HCT116 (cell line): Measurements from ENCODE around the gene TAX1BP1. TPM values are rescaled to one million over a fixed set of nuclear protein-coding genes. Genes with fewer than 3 reads are reported as not detected.

Experiments used
- ATAC-seq: fragments of 200-7000 bp; cut with Tn5 transposase; 2 replicates; pipeline ENCODE4 v1.9.1; 2020; ENCODE audit warnings: mild to moderate bottlenecking, moderate library complexity
- BruUV-seq: library from RNA; stranded (reverse); fragments of 400-500 nt; replicated peaks from 2 replicates; lab custom pipeline; 2021; lab: Mats Ljungman, UMichigan
- CTCF ChIA-PET: fragments of 300-600 bp; sonication (Branson Sonifier 250); formaldehyde crosslinking; loops from one replicate; lab custom pipeline; 2021; ENCODE audit warnings: antibody characterized with exemption; lab: Charles Lee
- POLR2A ChIA-PET: fragments of 300-600, 350-600 bp; sonication (Branson Sonifier 250); formaldehyde crosslinking; loops from one replicate; lab custom pipeline; 2021; ENCODE audit warnings: antibody characterized with exemption; lab: Charles Lee
- RAD21 ChIA-PET, 2 experiments: fragments of 300-600 bp; sonication (Branson Sonifier 250); formaldehyde crosslinking; loops; one replicate each; lab custom pipeline; 2023; ENCODE audit warnings: low total read pairs in 2 of 2; ENCODE audit not compliant: uncharacterized antibody in 2 of 2, unreplicated experiment in 2 of 2, low non-redundant PET in 1 of 2; lab: Charles Lee
- DNase-seq: peaks from one replicate; pipeline ENCODE4 v3.0.0-alpha.2; 2010; ENCODE audit warnings: low read depth, low spot score
- H2AFZ ChIP-seq: fragments of 200-600 bp; shearing (Covaris generic), sonication (generic); 2 replicates; pipeline ENCODE4 v1.6.1; 2017; ENCODE audit warnings: low read depth, mixed run types, mixed read lengths, antibody characterized with exemption, low read length; ENCODE audit not compliant: poor library complexity, severe bottlenecking
- H3K27ac ChIP-seq: 2 replicates; pipeline ENCODE4 v1.5.1; 2012; ENCODE audit warnings: low read depth, low read length
- H3K27me3 ChIP-seq: fragments of 200-600 bp; sonication (generic); 2 replicates; pipeline ENCODE4 v1.6.1; 2016; ENCODE audit warnings: mixed run types, low read length, mixed read lengths; ENCODE audit not compliant: insufficient read depth
- H3K36me3 ChIP-seq, 2 experiments: fragments of 200-500 bp in 1 of 2; fragments of 200-600 bp in 1 of 2; sonication (Bioruptor generic) in 1 of 2; sonication (generic) in 1 of 2; 2 replicates each; pipeline versions ENCODE4 v1.5.1 to v1.6.1; 2014 to 2016; ENCODE audit warnings: low read length in 2 of 2, inconsistent platforms in 1 of 2, mixed read lengths in 1 of 2, mixed run types in 1 of 2; ENCODE audit not compliant: insufficient read depth in 2 of 2, control insufficient read depth in 1 of 2
- H3K4me1 ChIP-seq, 2 experiments: fragments of 200-600 bp in 1 of 2; sonication (generic) in 1 of 2; 2 replicates each; pipeline versions ENCODE4 v1.5.1 to v1.6.1; 2012 to 2017; ENCODE audit warnings: low read length in 2 of 2, inconsistent platforms in 1 of 2, mild to moderate bottlenecking in 1 of 2, mixed read lengths in 1 of 2, mixed run types in 1 of 2, moderate library complexity in 1 of 2; ENCODE audit not compliant: insufficient read depth in 2 of 2, control insufficient read depth in 1 of 2
- H3K4me2 ChIP-seq: fragments of 200-600 bp; sonication (generic); 2 replicates; pipeline ENCODE4 v1.6.1; 2017; ENCODE audit warnings: mixed run types, low read length, mixed read lengths
- H3K4me3 ChIP-seq, 2 experiments: fragments of 200-600 bp in 1 of 2; sonication (generic) in 1 of 2; replicated peaks in 1 of 2; 2 replicates each; pipeline ENCODE4 v1.5.1; 2011 to 2016; ENCODE audit warnings: low read length in 2 of 2, control low read depth in 1 of 2, low read depth in 1 of 2, mild to moderate bottlenecking in 1 of 2, mixed read lengths in 1 of 2, mixed run types in 1 of 2
- H3K79me2 ChIP-seq: fragments of 200-600 bp; sonication (generic); 2 replicates; pipeline ENCODE4 v1.6.1; 2017; ENCODE audit warnings: mild to moderate bottlenecking, mixed run types, low read length, moderate library complexity, mixed read lengths; ENCODE audit not compliant: insufficient read depth
- H3K9ac ChIP-seq: fragments of 200-600 bp; sonication (generic); 2 replicates; pipeline ENCODE4 v1.6.1; 2016; ENCODE audit warnings: low read length, mixed read lengths
- H3K9me2 ChIP-seq: fragments of 200-600 bp; sonication (generic), shearing (Covaris generic); 2 replicates; pipeline ENCODE4 v1.6.1; 2017; ENCODE audit warnings: mixed run types, mild to moderate bottlenecking, moderate library complexity; ENCODE audit not compliant: insufficient read depth
- H3K9me3 ChIP-seq, 2 experiments: fragments of 200-500 bp in 1 of 2; fragments of 200-600 bp in 1 of 2; sonication (Bioruptor generic) in 1 of 2; sonication (generic) in 1 of 2; 2 replicates each; pipeline ENCODE4 v1.6.1; 2014 to 2017; ENCODE audit warnings: low read length in 2 of 2, mixed read lengths in 2 of 2, inconsistent platforms in 1 of 2, low read depth in 1 of 2, mild to moderate bottlenecking in 1 of 2, mixed run types in 1 of 2, moderate library complexity in 1 of 2; ENCODE audit not compliant: control insufficient read depth in 1 of 2, insufficient read depth in 1 of 2
- H4K20me1 ChIP-seq: fragments of 200-600 bp; sonication (generic), shearing (Covaris generic); 2 replicates; pipeline ENCODE4 v1.6.1; 2017; ENCODE audit warnings: mixed run types, mild to moderate bottlenecking, moderate library complexity; ENCODE audit not compliant: insufficient read depth
- CEBPB ChIP-seq: IDR thresholded peaks from 2 replicates; pipeline ENCODE4 v1.6.1; 2012; ENCODE audit warnings: low read depth
- CTCF ChIP-seq, 3 experiments: fragments of 200-600 bp in 1 of 3; sonication (generic) in 1 of 3; IDR thresholded peaks in 2 of 3; conservative IDR thresholded peaks in 1 of 3; 2 replicates each; pipeline ENCODE4 v1.5.1; 2012 to 2017; ENCODE audit warnings: low read depth in 2 of 3, low read length in 2 of 3, antibody characterized with exemption in 1 of 3, borderline replicate concordance in 1 of 3, control low read depth in 1 of 3, mild to moderate bottlenecking in 1 of 3, mixed read lengths in 1 of 3, mixed run types in 1 of 3, moderate library complexity in 1 of 3; ENCODE audit not compliant: insufficient read depth in 1 of 3
- EGR1 ChIP-seq: IDR thresholded peaks from 2 replicates; pipeline ENCODE4 v1.6.1; 2012; ENCODE audit warnings: low read depth
- ELF1 ChIP-seq: IDR thresholded peaks from 2 replicates; pipeline ENCODE4 v1.6.1; 2012; ENCODE audit warnings: low read depth, borderline replicate concordance
- EZH2 ChIP-seq: fragments of 200-600 bp; sonication (generic); IDR thresholded peaks from 2 replicates; pipeline ENCODE4 v1.6.1; 2017; ENCODE audit warnings: antibody characterized with exemption, mixed run types
- EZH2phosphoT487 ChIP-seq: fragments of 200-600 bp; IDR thresholded peaks from 2 replicates; pipeline ENCODE4 v1.6.1; 2018; ENCODE audit warnings: antibody characterized with exemption, borderline replicate concordance
- FOSL1 ChIP-seq: IDR thresholded peaks from 2 replicates; pipeline ENCODE4 v1.6.1; 2012; ENCODE audit warnings: low read depth
- JUND ChIP-seq: IDR thresholded peaks from 2 replicates; pipeline ENCODE4 v1.6.1; 2012
- MAX ChIP-seq: IDR thresholded peaks from 2 replicates; pipeline ENCODE4 v1.6.1; 2012
- POLR2AphosphoS5 ChIP-seq: IDR thresholded peaks from 2 replicates; pipeline ENCODE4 v1.6.1; 2011; ENCODE audit warnings: mild to moderate bottlenecking, low read depth, low read length, moderate library complexity
- REST ChIP-seq: IDR thresholded peaks from 2 replicates; pipeline ENCODE4 v1.6.1; 2012; ENCODE audit warnings: low read depth
- SIN3A ChIP-seq: IDR thresholded peaks from 2 replicates; pipeline ENCODE4 v1.6.1; 2012; ENCODE audit warnings: low read depth
- SP1 ChIP-seq: IDR thresholded peaks from 2 replicates; pipeline ENCODE4 v1.6.1; 2012; ENCODE audit warnings: low read depth
- ZBTB33 ChIP-seq: IDR thresholded peaks from 2 replicates; pipeline ENCODE4 v1.6.1; 2011; ENCODE audit warnings: mild to moderate bottlenecking, low read length, moderate library complexity; ENCODE audit not compliant: insufficient replicate concordance; ENCODE audit errors: extremely low read depth
- ZFX ChIP-seq: fragments of 450-650 bp; IDR thresholded peaks from 2 replicates; pipeline ENCODE4 v1.6.1; 2017
- intact Hi-C: fragments of 100-400 bp; cut with micrococcal nuclease; formaldehyde crosslinking; loops from 2 replicates; pipeline ENCODE4 v1.10.0; 2022
- total RNA-seq: library from RNA; stranded (reverse); gene quantifications from one replicate; pipeline ENCODE4 v1.2.1, GENCODE V29; 2021; ENCODE audit not compliant: unreplicated experiment

The TAX1BP1 gene
- total RNA-seq, 1 experiment from 2014 or later = 68.1 TPM

GRCh38 chr7:27782849-27783248 is 42.9 kb downstream of the TAX1BP1 start:
- Histone ChIP-seq H4K20me1 (no peaks in the 10 kb centered on the region), H3K9me2 (no peaks in the 10 kb centered on the region), H3K27ac (no peak overlapping the region)
- RAD21 ChIA-PET = no interaction called here
- no TSS peak for BruUV-seq
- intact Hi-C loops = loop anchor here (5.0 kb wide), 1 partner anchor 139 kb away; no protein-coding TSS in a partner anchor
- TF ChIP-seq JUND (no peak), ZBTB33 (no peak), ZFX (no peak), MAX (no peak), EZH2phosphoT487 (no peak), ELF1 (no peak), SIN3A (no peak), POLR2AphosphoS5 (no peak), CTCF (IDR thresholded peaks at IDR 0.05 in 2 of 3, conservative IDR thresholded peaks at IDR 0.05 in 1 of 3; ENCODE audit: borderline replicate concordance in 1 of 3, insufficient read depth in 1 of 3, low read depth in 2 of 3, low read length in 2 of 3) (no peak), EGR1 (no peak), CEBPB (no peak), EZH2 (no peak), REST (no peak), FOSL1 (no peak), SP1 (no peak)
- TF ChIP-seq, all 23 proteins: peak for 0
- DNase-seq (no peak), ATAC-seq (no peak)
- POLR2A ChIA-PET = no interaction called here
- Histone ChIP-seq H3K79me2 (peaks cover 13% of the 10 kb centered on the region; the same call in 1 of the 2 replicates), H3K4me2 (no peak overlapping the region), H2AFZ (no peak overlapping the region), H3K4me3 (no peak overlapping the region), H3K9ac (no peak overlapping the region), H3K36me3 (peaks cover 0 to 3% of the 10 kb centered on the region in 2 experiments; a peak in 1 of 4 replicates), H3K27me3 (no peaks in the 10 kb centered on the region), H3K4me1 (peaks cover 4 to 13% of the 10 kb centered on the region in 2 experiments; a peak in 3 of 4 replicates), H3K9me3 (no peaks in the 10 kb centered on the region)
- CTCF ChIA-PET = no interaction called here
